ENCODE results near the gene DYNLT5.

The DYNLT5 gene

DNA sequence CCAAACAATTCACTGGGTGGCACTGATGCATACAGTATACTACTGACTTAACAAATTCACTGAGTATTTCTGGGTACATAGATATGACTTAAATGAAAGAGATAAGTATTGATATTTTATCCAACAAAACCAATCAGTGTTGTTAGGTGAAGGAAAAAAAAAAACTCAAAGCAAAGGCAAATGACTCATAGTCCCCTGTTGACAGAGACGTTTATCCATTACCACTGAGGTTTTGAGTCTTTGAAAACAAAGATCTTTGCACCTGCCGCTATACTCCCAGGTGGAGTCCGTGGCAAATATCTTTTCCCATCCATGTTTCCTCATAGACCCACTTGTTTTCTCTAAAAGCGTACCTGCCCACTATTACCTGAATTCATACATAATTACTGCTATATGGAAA, 18.4 kb downstream of the DYNLT5 start:
- no peak for DNase-seq (ENCODE audit: low read depth)
- H3K4me3 ChIP-seq (ENCODE audit: low read depth, low read length), result no peak overlapping the region
- TF ChIP-seq, protein P1, sequence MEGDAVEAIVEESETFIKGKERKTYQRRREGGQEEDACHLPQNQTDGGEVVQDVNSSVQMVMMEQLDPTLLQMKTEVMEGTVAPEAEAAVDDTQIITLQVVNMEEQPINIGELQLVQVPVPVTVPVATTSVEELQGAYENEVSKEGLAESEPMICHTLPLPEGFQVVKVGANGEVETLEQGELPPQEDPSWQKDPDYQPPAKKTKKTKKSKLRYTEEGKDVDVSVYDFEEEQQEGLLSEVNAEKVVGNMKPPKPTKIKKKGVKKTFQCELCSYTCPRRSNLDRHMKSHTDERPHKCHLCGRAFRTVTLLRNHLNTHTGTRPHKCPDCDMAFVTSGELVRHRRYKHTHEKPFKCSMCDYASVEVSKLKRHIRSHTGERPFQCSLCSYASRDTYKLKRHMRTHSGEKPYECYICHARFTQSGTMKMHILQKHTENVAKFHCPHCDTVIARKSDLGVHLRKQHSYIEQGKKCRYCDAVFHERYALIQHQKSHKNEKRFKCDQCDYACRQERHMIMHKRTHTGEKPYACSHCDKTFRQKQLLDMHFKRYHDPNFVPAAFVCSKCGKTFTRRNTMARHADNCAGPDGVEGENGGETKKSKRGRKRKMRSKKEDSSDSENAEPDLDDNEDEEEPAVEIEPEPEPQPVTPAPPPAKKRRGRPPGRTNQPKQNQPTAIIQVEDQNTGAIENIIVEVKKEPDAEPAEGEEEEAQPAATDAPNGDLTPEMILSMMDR (IDR thresholded peaks at IDR 0.05; ENCODE audit: insufficient read depth, low read depth, low read length, missing control alignments), result no peak

DNA sequence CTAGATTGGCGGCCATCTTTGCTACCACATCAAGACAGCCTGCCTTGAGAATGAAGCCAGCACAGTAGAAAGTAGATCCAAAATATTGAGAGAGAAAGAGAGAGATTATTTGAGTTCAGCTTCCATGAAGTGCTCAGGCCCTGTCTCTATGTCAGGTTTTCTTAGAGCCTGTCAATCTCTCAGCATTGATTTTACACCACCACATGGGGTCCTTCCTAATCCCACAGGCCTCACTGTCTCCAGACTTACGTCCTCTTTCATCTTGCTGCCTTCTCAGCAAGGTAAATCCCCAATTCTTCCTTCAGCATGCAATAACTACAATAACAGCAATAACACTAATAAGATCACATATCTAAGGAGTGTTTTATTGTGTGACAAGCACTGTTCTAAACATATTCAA, 21.0 kb downstream of the DYNLT5 start:
- no peak overlapping the region for H3K4me3 ChIP-seq (ENCODE audit: low read depth, low read length)
- DNase-seq (ENCODE audit: low read depth), result no peak
- TF ChIP-seq, protein P1 (IDR thresholded peaks at IDR 0.05; ENCODE audit: insufficient read depth, low read depth, low read length, missing control alignments), result no peak

DNA sequence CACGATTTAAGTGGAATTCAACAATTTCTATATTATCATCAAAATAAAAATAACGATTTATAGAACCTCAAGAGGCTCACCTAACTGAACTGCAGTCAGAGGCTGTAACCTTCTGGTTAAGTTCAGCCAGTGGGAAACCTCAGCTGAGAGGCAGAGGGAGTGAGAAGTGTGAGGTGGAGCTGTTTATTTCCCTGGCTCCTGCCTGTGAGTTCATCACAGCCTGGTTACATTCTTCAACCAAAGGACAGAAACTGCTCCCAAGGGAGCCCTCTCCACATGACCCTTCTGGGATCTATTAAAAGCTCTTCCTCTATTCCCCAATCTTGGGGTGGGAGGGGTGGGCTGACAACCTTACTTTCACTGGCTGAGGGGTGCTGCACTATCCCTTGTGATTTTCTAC, 22.2 kb downstream of the DYNLT5 start:
- no peak for DNase-seq (ENCODE audit: low read depth)
- TF ChIP-seq, protein P1 (IDR thresholded peaks at IDR 0.05; ENCODE audit: insufficient read depth, low read depth, low read length, missing control alignments), result no peak
- no peak overlapping the region for H3K4me3 ChIP-seq (ENCODE audit: low read depth, low read length)

DNA sequence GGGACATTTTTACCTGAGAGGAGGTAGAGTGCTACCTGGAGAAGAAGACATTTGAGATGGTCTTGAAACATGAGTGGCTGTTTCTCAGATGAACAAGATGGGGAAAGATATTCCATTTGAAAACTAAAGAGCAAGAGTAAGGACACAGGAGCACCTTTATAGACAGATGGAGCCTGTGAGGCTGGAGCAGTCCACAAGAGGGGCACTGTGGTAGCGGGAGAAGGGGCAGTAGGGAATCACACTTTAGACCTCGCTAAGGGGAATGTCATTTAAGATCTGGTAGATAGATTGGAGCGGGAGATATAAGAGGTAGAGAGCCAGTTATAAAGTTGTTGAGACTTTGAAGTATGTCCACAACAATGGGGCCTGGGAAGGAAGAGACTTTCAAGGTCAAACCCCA, 23.4 kb downstream of the DYNLT5 start:
- H3K4me3 ChIP-seq (ENCODE audit: low read depth, low read length), result no peak overlapping the region
- TF ChIP-seq, protein P1 (IDR thresholded peaks at IDR 0.05; ENCODE audit: insufficient read depth, low read depth, low read length, missing control alignments), result no peak
- DNase-seq (ENCODE audit: low read depth), result no peak

DNA sequence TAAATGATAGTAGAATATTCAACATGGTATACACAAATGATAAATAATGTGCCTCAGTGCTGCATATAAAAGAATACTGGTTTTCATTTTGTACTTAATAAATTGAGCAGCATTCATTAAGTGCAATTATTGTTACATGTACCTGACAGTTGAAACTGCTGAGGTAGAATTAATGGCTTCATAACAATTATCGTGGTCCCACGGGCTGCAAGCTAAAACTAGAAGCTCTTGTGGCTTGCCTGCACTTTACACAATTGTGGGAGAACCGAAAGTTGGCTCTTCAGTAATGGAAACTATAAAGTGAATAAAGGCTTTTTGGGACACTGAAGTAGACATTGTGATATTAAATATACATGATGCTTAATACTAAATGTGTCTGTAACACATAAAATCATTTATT, 25.6 kb downstream of the DYNLT5 start:
- TF ChIP-seq, protein P1 (IDR thresholded peaks at IDR 0.05; ENCODE audit: insufficient read depth, low read depth, low read length, missing control alignments), result no peak
- DNase-seq (ENCODE audit: low read depth), result no peak
- H3K4me3 ChIP-seq (ENCODE audit: low read depth, low read length), result no peak overlapping the region

DNA sequence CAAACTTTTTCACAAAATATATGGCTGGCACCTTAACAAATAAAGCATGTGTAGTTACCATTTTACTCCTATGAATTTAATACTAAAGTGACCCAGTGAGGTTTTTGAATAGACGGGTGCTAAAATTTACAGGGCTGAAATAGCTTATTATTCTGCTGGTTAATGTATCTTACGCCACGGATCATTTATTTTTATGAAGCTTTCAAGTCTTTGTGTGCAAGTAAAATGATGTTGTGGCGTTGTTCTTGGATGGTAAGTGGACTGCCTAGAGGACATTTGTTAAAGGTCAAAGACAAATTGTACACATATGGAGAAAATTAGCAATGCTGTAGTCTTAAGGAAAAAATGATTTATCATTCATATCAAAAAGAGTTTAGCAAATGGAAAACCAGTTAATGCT, 26.0 kb downstream of the DYNLT5 start:
- TF ChIP-seq, protein P1 (IDR thresholded peaks at IDR 0.05; ENCODE audit: insufficient read depth, low read depth, low read length, missing control alignments), result no peak
- no peak for DNase-seq (ENCODE audit: low read depth)
- H3K4me3 ChIP-seq (ENCODE audit: low read depth, low read length), result no peak overlapping the region

DNA sequence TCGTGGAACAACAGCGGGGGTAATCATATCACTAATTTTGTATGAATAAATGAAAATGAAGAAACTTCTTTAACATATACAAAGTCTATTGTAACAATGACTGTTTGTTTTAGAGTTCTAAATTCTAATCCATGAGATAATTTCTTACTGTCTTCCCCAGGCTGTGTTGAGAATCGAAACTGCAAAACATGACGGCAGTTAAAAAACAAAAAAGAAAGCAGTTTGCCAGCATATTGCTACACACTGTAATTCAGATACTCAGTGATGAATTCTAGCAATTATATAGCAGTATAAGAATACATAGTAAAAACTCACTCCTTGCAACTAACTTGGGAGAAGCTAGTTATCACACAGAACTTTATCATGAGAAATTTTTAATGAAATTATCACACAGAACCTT, 26.7 kb downstream of the DYNLT5 start:
- no peak overlapping the region for H3K4me3 ChIP-seq (ENCODE audit: low read depth, low read length)
- DNase-seq (ENCODE audit: low read depth), result peak; percentile 11
- TF ChIP-seq, protein P1 (IDR thresholded peaks at IDR 0.05; ENCODE audit: insufficient read depth, low read depth, low read length, missing control alignments), result no peak

Data from GM12865 (cell line).